ENCODE results near the gene ATG9B. TPM values are rescaled to one million over a fixed set of nuclear protein-coding genes. Genes with fewer than 3 reads are reported as not detected.

Gene ATG9B
- total and polyA plus RNA-seq, 9 of the 15 experiments (the other 6 are each of a cell fraction or from before 2014, with no cell fraction given): 0.29 to 8.0 (median 2.1) TPM

- TF ChIP-seq ZNF395 (CRISPR knock-in tag; IDR thresholded peaks at IDR 0.05) (peak; percentile 96), GTF2A2 (tag; IDR thresholded peaks at IDR 0.05) (peak; percentile 68), GABPA (tag; conservative IDR thresholded peaks at IDR 0.05; ENCODE audit: low read depth) (peak; percentile 75), SP2 (IDR thresholded peaks at IDR 0.05; ENCODE audit: extremely low read depth, low read depth, low read length, poor library complexity, severe bottlenecking) (no peak), TSHZ1 (CRISPR knock-in tag; IDR thresholded peaks at IDR 0.05) (peak; percentile 52; the same call in 1 of the 2 replicates), KLF16 (IDR thresholded peaks at IDR 0.05) (peak; percentile 88), ZNF639 (CRISPR knock-in tag; conservative IDR thresholded peaks at IDR 0.05 in 1 of 2, IDR thresholded peaks at IDR 0.05 in 1 of 2) (peak in 1 of 2 experiments; percentile 86; a peak in 2 of 4 replicates), DDX20 (tag; IDR thresholded peaks at IDR 0.05; ENCODE audit: low read depth) (peak; percentile 74), GATAD2A (IDR thresholded peaks at IDR 0.05) (peak; percentile 64; the same call in 1 of the 2 replicates), MAX (CRISPR knock-in tag; IDR thresholded peaks at IDR 0.05) (peak; percentile 90), NFRKB (IDR thresholded peaks at IDR 0.05; ENCODE audit: low read depth) (peak; percentile 68), CHD4 (IDR thresholded peaks at IDR 0.05; ENCODE audit: insufficient read depth, insufficient replicate concordance, low read depth, low read length, poor library complexity, severe bottlenecking) (peak; percentile 52), SRSF3 (IDR thresholded peaks at IDR 0.05; ENCODE audit: insufficient read depth, low read length) (no peak), ZNF239 (CRISPR knock-in tag; IDR thresholded peaks at IDR 0.05) (peak; percentile 71), SMAD4 (CRISPR knock-in tag; conservative IDR thresholded peaks at IDR 0.05) (peak; percentile 93), TAF7 (tag; IDR thresholded peaks at IDR 0.05) (peak; percentile 21; the same call in 1 of the 2 replicates), ZNF143 (CRISPR knock-in tag; IDR thresholded peaks at IDR 0.05) (peak; percentile 68), ELF2 (CRISPR knock-in tag; IDR thresholded peaks at IDR 0.05) (peak; percentile 91), E2F3 (CRISPR knock-in tag; IDR thresholded peaks at IDR 0.05) (peak; percentile 81; the same call in 1 of the 2 replicates), POLR2AphosphoS2 (IDR thresholded peaks at IDR 0.05; ENCODE audit: low read length) (no peak), SMARCA4 (IDR thresholded peaks at IDR 0.05) (peak; percentile 83)
These were observed 30.0 kb downstream of the ATG9B start (continued) for GRCh38 chr7:150994141-150994837.
